CD1c-positive myeloid dendritic cell (primary cell): Measurements from ENCODE around the gene NDUFB4.
A peak's percentile ranks its signal among the peaks of the same experiment; 100 is the strongest.
"Not testable (repeated sequence)": the region's sequence is repeated elsewhere in the genome, so short reads cannot be mapped to it uniquely, and the experiment has no call there.

Experiments used
- DNase-seq: peaks from one replicate; pipeline ENCODE4 v3.0.0-alpha.2; 2016; ENCODE audit errors: extremely low spot score

NDUFB4 gene

DNA sequence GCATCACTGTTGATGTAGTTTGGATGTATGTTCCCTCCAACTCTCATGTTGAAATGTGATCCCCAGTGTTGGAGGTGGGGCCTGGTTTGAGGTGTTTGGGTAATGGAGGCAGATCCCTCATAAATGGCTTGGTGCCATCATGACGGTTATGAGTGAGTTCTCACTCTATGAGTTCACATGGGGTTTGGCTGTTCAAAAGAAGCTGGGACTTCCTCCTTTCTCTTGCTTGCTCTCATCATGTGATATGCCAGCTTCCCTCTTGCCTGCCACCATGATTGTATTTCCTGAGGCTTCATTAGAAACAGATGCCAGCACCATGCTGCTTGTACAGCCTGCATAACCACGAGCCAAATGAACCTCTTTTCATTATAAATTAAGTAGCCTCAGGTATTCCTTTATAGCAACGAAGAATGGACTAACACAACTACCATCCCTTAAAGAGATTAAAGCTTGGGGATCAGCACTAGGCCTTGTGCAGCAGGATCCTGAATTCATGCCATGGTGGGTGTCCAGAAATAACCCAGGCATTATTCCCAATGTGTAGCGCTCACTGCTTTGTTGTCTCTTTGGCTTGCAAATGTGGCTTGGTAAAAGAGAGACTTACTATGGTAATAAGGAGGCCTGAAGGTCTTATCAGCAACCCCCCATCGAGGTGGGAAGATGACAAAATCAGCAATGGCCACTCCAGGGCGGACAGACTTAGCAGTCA lies 41.9 kb downstream of the NDUFB4 start:
- DNase-seq = peak; percentile 75

- DNase-seq = not testable (repeated sequence)
These were observed 42.7 kb downstream of the NDUFB4 start for GRCh38 chr3:120638820-120639219.

DNA sequence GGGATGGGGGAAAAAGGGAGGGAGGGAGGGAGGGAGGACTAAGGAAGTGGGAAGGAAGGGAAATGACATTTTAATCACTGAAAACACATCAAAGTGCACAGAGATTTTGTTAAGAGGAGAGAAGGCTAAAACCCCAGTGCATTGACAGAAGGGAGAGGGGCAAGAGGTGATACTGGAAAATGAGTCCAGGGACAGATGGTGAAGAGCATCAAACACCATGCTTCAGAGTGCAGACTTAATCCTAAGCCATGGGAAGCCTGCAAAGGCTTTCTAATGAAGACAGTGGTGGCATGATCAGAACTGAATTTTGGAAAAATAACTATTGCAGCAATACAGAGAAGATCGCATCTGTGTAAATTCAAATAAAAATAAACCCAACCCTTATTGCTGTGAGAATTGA lies 44.1 kb downstream of the NDUFB4 start:
- DNase-seq = no peak

DNA sequence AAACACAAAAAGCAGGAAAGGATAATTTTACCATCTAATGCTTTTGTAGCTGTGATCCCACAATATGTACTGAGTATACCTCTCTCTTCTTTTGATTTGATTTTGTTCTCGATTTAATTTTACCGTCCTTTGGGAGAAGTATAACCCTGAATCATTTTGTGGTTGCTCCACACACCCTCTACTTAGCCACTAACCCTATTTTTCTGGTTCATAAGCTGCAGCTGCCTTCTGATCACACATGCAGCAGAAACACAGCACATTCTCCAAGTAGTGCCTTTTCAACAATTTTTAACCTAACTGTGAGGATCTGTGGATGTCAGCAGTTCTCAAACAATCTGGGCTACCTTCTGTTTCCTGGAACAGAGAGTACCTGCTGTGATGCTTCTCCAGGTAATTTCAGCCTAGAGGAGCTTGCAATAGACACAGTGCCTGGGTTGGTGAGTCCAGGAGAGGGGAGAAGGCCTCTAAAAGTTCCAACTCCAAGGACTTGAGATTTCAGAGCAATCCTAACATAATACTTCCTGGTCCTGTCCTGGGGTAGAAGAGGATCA lies 45.6 kb downstream of the NDUFB4 start:
- DNase-seq = no peak

DNA sequence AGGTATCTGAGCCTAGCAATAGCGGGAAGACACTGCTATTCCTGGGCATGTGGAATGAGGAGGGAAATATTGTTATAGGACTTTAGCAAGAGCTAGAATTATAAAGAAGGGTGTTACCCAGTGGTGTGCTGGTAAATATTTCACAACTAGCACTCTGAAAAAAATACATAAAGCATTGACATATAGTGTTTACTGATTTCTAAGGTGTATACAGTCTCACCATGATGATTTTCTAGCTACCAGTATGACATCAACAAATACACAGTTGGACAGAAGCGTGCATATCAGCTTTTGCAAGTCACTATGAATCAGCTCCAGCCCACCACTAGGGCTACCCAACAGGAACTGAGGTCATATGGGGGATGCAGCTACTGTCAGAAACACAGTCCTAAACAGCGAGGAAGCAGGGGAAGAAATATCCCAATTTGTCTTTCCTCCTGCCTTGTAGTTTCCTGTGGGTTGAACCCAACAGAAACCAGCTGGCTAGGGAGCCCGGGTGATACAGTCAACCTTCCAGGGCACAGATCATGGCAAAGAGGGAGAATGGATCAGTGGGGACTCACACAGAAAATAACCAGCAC lies 46.3 kb downstream of the NDUFB4 start:
- peak; percentile 91 for DNase-seq

DNA sequence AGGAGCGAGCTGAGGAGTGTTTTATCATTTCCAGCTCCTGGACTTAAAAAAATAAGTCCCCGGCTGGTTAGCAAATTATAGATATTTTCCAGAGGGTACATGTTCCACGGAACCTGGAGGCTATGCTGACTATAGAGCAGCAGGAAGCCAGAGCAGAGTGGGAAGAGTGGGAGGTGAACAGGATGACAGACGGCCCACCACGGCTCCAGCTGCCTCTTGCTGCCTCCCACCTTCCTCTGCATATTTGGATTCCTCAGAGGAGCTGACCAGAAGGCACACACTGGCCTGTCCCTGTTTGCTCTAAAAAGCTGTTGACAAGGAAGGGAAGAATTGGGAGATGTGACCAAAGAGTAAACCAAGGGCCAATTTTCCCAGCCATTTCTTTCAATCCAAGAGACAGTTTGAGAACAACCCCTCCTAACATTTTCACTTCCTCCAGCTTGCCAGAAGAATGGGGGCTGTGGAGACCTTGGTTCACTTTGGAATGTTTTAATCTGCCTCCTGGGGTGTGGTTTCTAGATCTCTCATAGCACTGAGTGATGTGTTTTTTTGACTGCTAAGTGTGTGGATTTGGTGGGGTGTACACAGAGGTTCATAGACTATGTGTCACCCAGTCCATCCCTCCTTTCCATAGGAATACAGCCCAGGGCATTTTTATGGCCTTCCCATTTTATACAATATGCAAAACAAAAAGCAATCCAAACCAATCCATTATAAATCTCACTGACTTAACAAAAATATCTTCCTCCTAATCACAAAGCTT lies 49.1 kb downstream of the NDUFB4 start:
- DNase-seq = peak; percentile 43

GRCh38 chr3:120646771-120647432 lies 50.8 kb downstream of the NDUFB4 start:
- peak; percentile 39 for DNase-seq

DNA sequence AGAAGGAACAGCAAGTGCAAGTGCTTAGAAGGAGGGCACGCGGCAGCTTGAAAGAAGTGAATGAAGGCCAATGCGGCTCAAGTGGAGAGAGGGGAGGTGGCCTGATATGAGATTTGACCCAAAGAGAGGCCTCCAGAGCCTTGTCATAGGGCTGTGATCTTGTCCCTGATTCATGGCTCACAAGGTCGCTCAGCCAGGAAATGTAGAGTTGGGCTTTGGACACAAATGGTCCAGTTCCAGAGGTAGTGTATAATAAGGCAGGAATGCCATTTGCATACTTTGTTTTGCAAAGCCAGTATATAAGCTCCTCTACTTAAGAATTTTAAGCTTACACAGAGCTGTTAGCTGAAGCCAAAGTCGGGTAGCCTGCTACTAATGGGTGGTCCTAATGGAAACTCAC lies 52.2 kb downstream of the NDUFB4 start:
- no peak for DNase-seq

- DNase-seq = peak; percentile 59
These were observed 53.7 kb downstream of the NDUFB4 start for GRCh38 chr3:120649830-120650233.

- no peak for DNase-seq
These were observed 54.2 kb downstream of the NDUFB4 start for GRCh38 chr3:120650311-120650710.
